Measurements from ENCODE around the gene P2RX2. TPM values are rescaled to one million over a fixed set of nuclear protein-coding genes. Genes with fewer than 3 reads are reported as not detected.

The P2RX2 gene
- total RNA-seq, 6 donors from 2014 or later, result 0.27 to 4.4 (median 1.00) TPM; not detected in 2

DNA sequence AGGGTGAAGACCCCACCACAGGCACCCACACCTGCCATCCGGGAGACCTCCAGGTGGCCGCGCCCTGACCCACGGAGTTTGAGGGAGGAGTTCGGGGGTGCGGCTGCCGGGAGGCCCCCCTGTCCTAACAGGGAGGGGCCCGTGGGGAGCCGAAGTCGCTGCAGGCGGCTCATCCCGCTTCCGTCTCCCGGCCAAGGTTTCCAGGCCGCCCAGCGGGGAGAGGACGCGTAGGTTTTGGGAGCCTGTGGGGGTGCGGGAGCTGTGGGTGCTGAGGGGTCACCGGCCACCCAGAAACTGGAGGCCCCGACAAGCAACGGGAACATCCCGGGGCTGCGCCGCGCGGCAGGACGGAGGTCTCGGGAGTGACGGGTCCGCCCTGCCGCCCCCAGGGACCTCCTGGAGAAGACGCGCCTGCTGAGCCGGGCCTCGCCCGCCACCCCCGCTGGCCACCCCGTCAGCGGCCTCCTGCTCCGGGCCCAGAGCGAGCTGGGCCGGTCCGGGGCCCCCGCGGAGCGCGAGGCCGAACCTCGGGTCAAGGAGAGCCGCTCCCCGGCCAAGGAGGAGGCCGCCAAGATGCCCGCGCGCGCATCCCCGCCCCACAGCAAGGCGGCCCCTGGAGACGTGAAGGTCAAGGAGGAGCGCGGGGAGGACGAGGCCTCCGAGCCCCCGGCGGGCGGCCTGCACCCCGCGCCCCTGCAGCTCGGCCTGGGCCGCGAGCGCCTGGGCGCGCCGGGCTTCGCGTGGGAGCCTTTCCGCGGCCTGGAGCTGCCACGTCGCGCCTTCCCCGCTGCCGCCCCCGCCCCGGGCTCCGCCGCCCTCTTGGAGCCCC is 35.8 kb upstream of the P2RX2 start:
- TF ChIP-seq, protein P1, sequence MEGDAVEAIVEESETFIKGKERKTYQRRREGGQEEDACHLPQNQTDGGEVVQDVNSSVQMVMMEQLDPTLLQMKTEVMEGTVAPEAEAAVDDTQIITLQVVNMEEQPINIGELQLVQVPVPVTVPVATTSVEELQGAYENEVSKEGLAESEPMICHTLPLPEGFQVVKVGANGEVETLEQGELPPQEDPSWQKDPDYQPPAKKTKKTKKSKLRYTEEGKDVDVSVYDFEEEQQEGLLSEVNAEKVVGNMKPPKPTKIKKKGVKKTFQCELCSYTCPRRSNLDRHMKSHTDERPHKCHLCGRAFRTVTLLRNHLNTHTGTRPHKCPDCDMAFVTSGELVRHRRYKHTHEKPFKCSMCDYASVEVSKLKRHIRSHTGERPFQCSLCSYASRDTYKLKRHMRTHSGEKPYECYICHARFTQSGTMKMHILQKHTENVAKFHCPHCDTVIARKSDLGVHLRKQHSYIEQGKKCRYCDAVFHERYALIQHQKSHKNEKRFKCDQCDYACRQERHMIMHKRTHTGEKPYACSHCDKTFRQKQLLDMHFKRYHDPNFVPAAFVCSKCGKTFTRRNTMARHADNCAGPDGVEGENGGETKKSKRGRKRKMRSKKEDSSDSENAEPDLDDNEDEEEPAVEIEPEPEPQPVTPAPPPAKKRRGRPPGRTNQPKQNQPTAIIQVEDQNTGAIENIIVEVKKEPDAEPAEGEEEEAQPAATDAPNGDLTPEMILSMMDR (IDR thresholded peaks at IDR 0.05), result no peak
- TF ChIP-seq POLR2A (IDR thresholded peaks at IDR 0.05), result no peak
- no peak for TF ChIP-seq POLR2AphosphoS5 (IDR thresholded peaks at IDR 0.05)
- no peak for TF ChIP-seq EP300 (IDR thresholded peaks at IDR 0.05)
- Histone ChIP-seq H3K27ac (peak overlapping the region in 1 of 4 donors; percentile 46), H3K4me1 (no peaks in the 10 kb centered on the region), H3K9me3 (no peaks in the 10 kb centered on the region), H3K4me3 (peak overlapping the region in 3 of 4 donors; percentile 18 to 30 (median 21)), H3K27me3 (no peaks in the 10 kb centered on the region), H3K36me3 (peaks cover 0 to 46% (median 26%) of the 10 kb centered on the region in 4 donors)
- WGBS, 2 donors, result 93 to 94% methylated on average over 28 to 75 of the region's 89 CpGs
- peak in 1 of 2 donors; percentile 85 for DNase-seq
- peak in 1 of 2 donors; percentile 21 for ATAC-seq (ENCODE audit: low FRiP score in 2 of 2)

DNA sequence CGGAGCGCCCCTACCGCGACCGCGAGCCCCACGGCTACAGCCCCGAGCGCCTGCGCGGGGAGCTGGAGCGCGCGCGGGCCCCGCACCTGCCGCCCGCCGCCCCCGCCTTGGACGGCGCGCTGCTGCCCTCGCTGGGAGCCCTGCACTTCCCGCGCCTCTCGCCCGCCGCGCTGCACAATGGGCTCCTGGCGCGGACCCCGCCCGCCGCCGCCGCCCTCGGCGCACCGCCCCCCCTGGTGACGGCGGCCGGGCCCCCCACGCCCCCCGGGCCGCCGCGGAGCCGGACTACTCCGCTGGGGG is 35.2 kb upstream of the P2RX2 start:
- H3K27me3 ChIP-seq, result no peaks in the 10 kb centered on the region
- peaks cover 0 to 44% (median 23%) of the 10 kb centered on the region in 4 donors for H3K36me3 ChIP-seq
- H3K4me1 ChIP-seq, result no peaks in the 10 kb centered on the region
- 93 to 100% methylated on average over 1 to 44 of the region's 50 CpGs for WGBS, 2 donors
- H3K27ac ChIP-seq, result no peak overlapping the region
- TF ChIP-seq POLR2AphosphoS5 (IDR thresholded peaks at IDR 0.05) (no peak), POLR2A (IDR thresholded peaks at IDR 0.05) (no peak), EP300 (IDR thresholded peaks at IDR 0.05) (no peak)
- TF ChIP-seq, protein P1 (IDR thresholded peaks at IDR 0.05), result no peak
- ATAC-seq (ENCODE audit: low FRiP score in 2 of 2) (no peak), DNase-seq (peak in 1 of 2 donors; percentile 81)
- peak overlapping the region in 1 of 4 donors; percentile 21 for H3K4me3 ChIP-seq
- no peaks in the 10 kb centered on the region for H3K9me3 ChIP-seq

DNA sequence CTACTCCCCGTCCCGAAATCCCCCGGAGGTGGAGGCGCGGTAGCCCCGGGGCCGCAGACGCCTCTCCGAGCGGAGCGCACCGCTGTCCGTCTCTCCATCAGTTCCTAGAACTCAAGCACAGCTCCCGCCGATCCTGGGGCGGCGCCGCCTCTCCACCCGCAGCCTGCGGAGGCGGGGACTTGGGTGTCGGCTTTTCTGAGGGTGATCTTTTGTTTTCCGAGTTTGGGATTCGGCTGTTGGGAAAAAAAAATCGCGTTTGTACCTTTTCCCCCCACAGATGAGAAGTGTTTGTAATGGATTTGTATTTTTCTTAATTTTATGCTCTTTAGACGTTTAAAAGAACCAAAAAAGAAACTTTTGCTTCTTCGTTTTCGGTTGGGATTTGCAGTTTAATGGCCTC is 34.8 kb upstream of the P2RX2 start:
- Histone ChIP-seq H3K9me3 (no peaks in the 10 kb centered on the region), H3K27ac (no peak overlapping the region), H3K4me1 (no peaks in the 10 kb centered on the region), H3K4me3 (no peak overlapping the region), H3K36me3 (peaks cover 0 to 41% (median 20%) of the 10 kb centered on the region in 4 donors), H3K27me3 (no peaks in the 10 kb centered on the region)
- no peak for ATAC-seq (ENCODE audit: low FRiP score in 2 of 2)
- 87 to 88% methylated on average over 28 to 29 of the region's 29 CpGs for WGBS, 2 donors
- no peak for DNase-seq
- TF ChIP-seq, protein P1 (IDR thresholded peaks at IDR 0.05), result no peak
- no peak for TF ChIP-seq EP300 (IDR thresholded peaks at IDR 0.05)
- TF ChIP-seq POLR2AphosphoS5 (IDR thresholded peaks at IDR 0.05), result no peak
- TF ChIP-seq POLR2A (IDR thresholded peaks at IDR 0.05), result no peak

DNA sequence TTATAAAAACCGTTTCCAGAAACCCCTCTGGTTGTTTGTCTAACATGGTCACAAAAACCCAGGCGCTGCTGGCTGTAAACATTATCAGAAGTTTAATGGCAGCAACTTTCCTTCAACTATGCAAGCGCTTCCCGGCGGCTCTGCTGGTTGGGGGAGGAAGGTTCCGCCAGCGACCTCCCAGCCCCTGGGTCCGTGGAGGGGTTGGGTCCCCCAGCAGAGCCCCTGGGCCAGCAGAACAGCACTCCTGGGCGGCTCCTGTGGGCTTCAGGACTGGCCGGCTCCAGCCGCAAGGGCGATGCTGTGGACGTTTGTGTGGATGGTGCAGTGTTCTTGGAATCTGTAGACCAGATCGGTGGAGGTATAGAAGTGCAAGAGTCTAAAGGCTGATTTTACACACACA is 34.1 kb upstream of the P2RX2 start:
- 88 to 92% methylated on average over 13 to 14 of the region's 14 CpGs for whole genome bisulfite sequencing, 2 donors
- no peaks in the 10 kb centered on the region for H3K27me3 ChIP-seq
- DNase-seq (peak in 1 of 2 donors; percentile 73), ATAC-seq (ENCODE audit: low FRiP score in 2 of 2) (no peak)
- H3K4me3 ChIP-seq, result no peak overlapping the region
- no peaks in the 10 kb centered on the region for H3K9me3 ChIP-seq
- H3K27ac ChIP-seq, result no peak overlapping the region
- no peak for TF ChIP-seq POLR2A (IDR thresholded peaks at IDR 0.05)
- H3K36me3 ChIP-seq, result peaks cover 0 to 40% (median 20%) of the 10 kb centered on the region in 4 donors
- H3K4me1 ChIP-seq, result no peaks in the 10 kb centered on the region

DNA sequence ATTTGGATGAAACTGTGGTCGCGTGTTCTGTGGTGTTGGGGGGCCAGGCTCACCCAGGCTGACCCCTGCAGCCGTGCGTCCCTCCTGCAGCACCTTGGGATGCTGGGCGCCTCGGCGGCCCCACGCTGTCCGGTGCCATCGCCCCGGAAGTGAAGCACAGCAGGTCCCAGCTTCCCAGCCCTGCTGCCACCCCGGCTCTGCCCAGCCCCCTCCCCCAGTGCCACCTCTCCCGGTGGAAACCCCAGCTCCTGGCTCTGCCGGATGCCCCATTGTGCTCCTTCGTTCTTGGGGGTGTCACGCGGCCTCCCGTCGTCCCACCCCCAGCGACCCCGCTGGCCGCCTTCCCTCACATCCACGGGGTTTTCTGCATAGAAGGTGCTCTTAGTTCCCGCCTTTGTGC is 33.4 kb upstream of the P2RX2 start:
- TF ChIP-seq, protein P1 (IDR thresholded peaks at IDR 0.05), result no peak
- TF ChIP-seq POLR2A (IDR thresholded peaks at IDR 0.05) (no peak), EP300 (IDR thresholded peaks at IDR 0.05) (no peak), POLR2AphosphoS5 (IDR thresholded peaks at IDR 0.05) (no peak)
- Histone ChIP-seq H3K27ac (no peak overlapping the region), H3K4me3 (no peak overlapping the region), H3K36me3 (peaks cover 0 to 34% (median 20%) of the 10 kb centered on the region in 4 donors), H3K4me1 (no peaks in the 10 kb centered on the region), H3K9me3 (no peaks in the 10 kb centered on the region), H3K27me3 (no peaks in the 10 kb centered on the region)
- DNase-seq (peak in 1 of 2 donors; percentile 70), ATAC-seq (ENCODE audit: low FRiP score in 2 of 2) (no peak)
- 87 to 91% methylated on average over 23 to 24 of the region's 24 CpGs for WGBS, 2 donors

Measured in upper lobe of left lung (tissue), 6 donors.